Mesendoderm (in vitro differentiated cells): ENCODE results near the gene HOXC12.

Experiments used
- DNase-seq: peaks from one replicate; pipeline ENCODE4 v3.0.0; 2013
- H2AK5ac ChIP-seq: 2 replicates; pipeline ENCODE4 v1.6.1; 2013; ENCODE audit warnings: low read length, inconsistent platforms
- H2BK120ac ChIP-seq: 2 replicates; pipeline ENCODE4 v1.6.1; 2013; ENCODE audit warnings: low read depth, mild to moderate bottlenecking, low read length, moderate library complexity, mixed read lengths
- H2BK15ac ChIP-seq: replicated peaks from 2 replicates; pipeline ENCODE4 v1.6.1; 2013; ENCODE audit warnings: low read depth, mild to moderate bottlenecking, moderate library complexity
- H2BK5ac ChIP-seq: 2 replicates; pipeline ENCODE4 v1.6.1; 2013; ENCODE audit warnings: low read length, inconsistent platforms
- H3K18ac ChIP-seq: 2 replicates; pipeline ENCODE4 v1.6.1; 2013; ENCODE audit warnings: mild to moderate bottlenecking, low read length, mixed read lengths
- H3K23ac ChIP-seq: one replicate; pipeline ENCODE4 v1.6.1; 2013; ENCODE audit warnings: low read length
- H3K27ac ChIP-seq: 2 replicates; pipeline ENCODE4 v1.5.1; 2013; ENCODE audit warnings: low read depth, mild to moderate bottlenecking, inconsistent platforms, low read length, moderate library complexity
- H3K27me3 ChIP-seq: 2 replicates; pipeline ENCODE4 v1.6.1; 2013; ENCODE audit warnings: low read length, control low read depth, mild to moderate bottlenecking, inconsistent platforms; ENCODE audit not compliant: insufficient read depth, poor library complexity
- H3K36me3 ChIP-seq: 2 replicates; pipeline ENCODE4 v1.6.1; 2013; ENCODE audit warnings: low read length, inconsistent platforms; ENCODE audit not compliant: control insufficient read depth, insufficient read depth
- H3K4ac ChIP-seq: one replicate; pipeline ENCODE4 v1.6.1; 2013; ENCODE audit warnings: low read depth, mild to moderate bottlenecking, low read length, moderate library complexity
- H3K4me1 ChIP-seq: 2 replicates; pipeline ENCODE4 v1.6.1; 2013; ENCODE audit warnings: low read depth, low read length, inconsistent platforms; ENCODE audit not compliant: control insufficient read depth
- H3K4me2 ChIP-seq: 2 replicates; pipeline ENCODE4 v1.6.1; 2013; ENCODE audit warnings: low read length
- H3K4me3 ChIP-seq: 2 replicates; pipeline ENCODE4 v1.5.1; 2013; ENCODE audit warnings: mild to moderate bottlenecking, low read length
- H3K56ac ChIP-seq: one replicate; pipeline ENCODE4 v1.6.1; 2013; ENCODE audit warnings: low read length
- H3K79me1 ChIP-seq: 2 replicates; pipeline ENCODE4 v1.6.1; 2013; ENCODE audit warnings: low read length, inconsistent platforms
- H3K79me2 ChIP-seq: 2 replicates; pipeline ENCODE4 v1.6.1; 2013; ENCODE audit warnings: mild to moderate bottlenecking, low read length; ENCODE audit not compliant: control insufficient read depth, insufficient read depth
- H3K9ac ChIP-seq: 2 replicates; pipeline ENCODE4 v1.6.1; 2013; ENCODE audit warnings: low read length, inconsistent platforms
- H4K5ac ChIP-seq: one replicate; pipeline ENCODE4 v1.6.1; 2013; ENCODE audit warnings: low read length
- H4K8ac ChIP-seq: one replicate; pipeline ENCODE4 v1.6.1; 2013; ENCODE audit warnings: low read depth, mild to moderate bottlenecking, control low read depth, low read length, moderate library complexity
- WGBS: extraction: QIAGEN DNeasy Blood & Tissue Kit; methylation state at CpG from one replicate; pipeline ENCODE4 v1.1.7; 2013; ENCODE audit warnings: low lambda C conversion rate, missing lambda C conversion rate; ENCODE audit not compliant: insufficient coverage; ENCODE audit errors: extremely low coverage; 5-methylcytosine and 5-hydroxymethylcytosine counted together

Gene HOXC12

GRCh38 chr12:54003625-54004024 lies 48.9 kb downstream of the HOXC12 start:
- Histone ChIP-seq H3K79me2 (no peaks in the 10 kb centered on the region), H3K36me3 (no peaks in the 10 kb centered on the region), H3K18ac (no peak overlapping the region), H3K4me1 (no peaks in the 10 kb centered on the region), H3K27me3 (peaks cover 94% of the 10 kb centered on the region), H3K27ac (no peak overlapping the region), H2BK15ac (no peak overlapping the region), H3K4me2 (no peak overlapping the region), H3K23ac (no peak overlapping the region), H3K4me3 (no peak overlapping the region), H3K9ac (no peak overlapping the region), H4K5ac (no peak overlapping the region), H2AK5ac (no peak overlapping the region), H2BK120ac (no peak overlapping the region), H3K79me1 (no peaks in the 10 kb centered on the region), H3K4ac (no peak overlapping the region), H2BK5ac (no peak overlapping the region), H4K8ac (no peak overlapping the region), H3K56ac (no peak overlapping the region)
- DNase-seq: no peak
- WGBS: no CpG with 5 or more reads among the region's 3 CpGs

GRCh38 chr12:54004063-54004840 lies 49.5 kb downstream of the HOXC12 start:
- WGBS: no CpG with 5 or more reads among the region's 20 CpGs
- no peaks in the 10 kb centered on the region for H3K79me1 ChIP-seq
- H4K5ac ChIP-seq: no peak overlapping the region
- no peak overlapping the region for H3K4me2 ChIP-seq
- no peak overlapping the region for H2BK15ac ChIP-seq
- no peak overlapping the region for H3K9ac ChIP-seq
- no peak overlapping the region for H3K18ac ChIP-seq
- no peak overlapping the region for H4K8ac ChIP-seq
- no peak overlapping the region for H2BK5ac ChIP-seq
- no peak overlapping the region for H3K4ac ChIP-seq
- H3K27me3 ChIP-seq: peaks cover 94% of the 10 kb centered on the region
- H2BK120ac ChIP-seq: no peak overlapping the region
- H3K79me2 ChIP-seq: no peaks in the 10 kb centered on the region
- H3K36me3 ChIP-seq: no peaks in the 10 kb centered on the region
- no peak overlapping the region for H3K56ac ChIP-seq
- no peaks in the 10 kb centered on the region for H3K4me1 ChIP-seq
- H3K27ac ChIP-seq: no peak overlapping the region
- no peak overlapping the region for H2AK5ac ChIP-seq
- no peak overlapping the region for H3K23ac ChIP-seq
- H3K4me3 ChIP-seq: no peak overlapping the region
- no peak for DNase-seq

- H4K5ac ChIP-seq: no peak overlapping the region
- H3K4me2 ChIP-seq: no peak overlapping the region
- H3K27ac ChIP-seq: no peak overlapping the region
- no peak overlapping the region for H3K4ac ChIP-seq
- H2BK15ac ChIP-seq: no peak overlapping the region
- H3K56ac ChIP-seq: no peak overlapping the region
- no peak overlapping the region for H2BK120ac ChIP-seq
- H3K4me3 ChIP-seq: no peak overlapping the region
- H3K4me1 ChIP-seq: no peaks in the 10 kb centered on the region
- no peaks in the 10 kb centered on the region for H3K79me2 ChIP-seq
- no peak overlapping the region for H3K23ac ChIP-seq
- no peak for DNase-seq
- no peaks in the 10 kb centered on the region for H3K79me1 ChIP-seq
- H3K36me3 ChIP-seq: no peaks in the 10 kb centered on the region
- no peak overlapping the region for H2AK5ac ChIP-seq
- H3K27me3 ChIP-seq: peaks cover 95% of the 10 kb centered on the region
- no peak overlapping the region for H3K9ac ChIP-seq
- no peak overlapping the region for H3K18ac ChIP-seq
- no peak overlapping the region for H4K8ac ChIP-seq
- no peak overlapping the region for H2BK5ac ChIP-seq
- WGBS: no CpG with 5 or more reads among the region's 31 CpGs
Observed at GRCh38 chr12:54004841-54005530, 50.3 kb downstream of the HOXC12 start.

GRCh38 chr12:54005531-54005852 lies 50.8 kb downstream of the HOXC12 start:
- H3K4me3 ChIP-seq: no peak overlapping the region
- H3K9ac ChIP-seq: no peak overlapping the region
- H3K36me3 ChIP-seq: no peaks in the 10 kb centered on the region
- no peak overlapping the region for H3K4me2 ChIP-seq
- H2AK5ac ChIP-seq: no peak overlapping the region
- no peak overlapping the region for H2BK15ac ChIP-seq
- H2BK5ac ChIP-seq: no peak overlapping the region
- no peaks in the 10 kb centered on the region for H3K79me2 ChIP-seq
- no peak overlapping the region for H2BK120ac ChIP-seq
- H4K5ac ChIP-seq: no peak overlapping the region
- H3K27me3 ChIP-seq: peaks cover 95% of the 10 kb centered on the region
- H3K79me1 ChIP-seq: no peaks in the 10 kb centered on the region
- H3K56ac ChIP-seq: no peak overlapping the region
- no peaks in the 10 kb centered on the region for H3K4me1 ChIP-seq
- no peak overlapping the region for H3K18ac ChIP-seq
- no peak overlapping the region for H3K27ac ChIP-seq
- WGBS: no CpG with 5 or more reads among the region's 26 CpGs
- no peak for DNase-seq
- no peak overlapping the region for H3K4ac ChIP-seq
- H3K23ac ChIP-seq: no peak overlapping the region
- H4K8ac ChIP-seq: no peak overlapping the region

GRCh38 chr12:54005853-54006558 lies 51.3 kb downstream of the HOXC12 start:
- no peaks in the 10 kb centered on the region for H3K4me1 ChIP-seq
- no peak overlapping the region for H2BK120ac ChIP-seq
- H2BK5ac ChIP-seq: no peak overlapping the region
- no peak overlapping the region for H4K8ac ChIP-seq
- H2BK15ac ChIP-seq: no peak overlapping the region
- no peak overlapping the region for H3K27ac ChIP-seq
- DNase-seq: peak; percentile 86
- no peak overlapping the region for H4K5ac ChIP-seq
- no peak overlapping the region for H3K4me3 ChIP-seq
- peaks cover 95% of the 10 kb centered on the region for H3K27me3 ChIP-seq
- no peak overlapping the region for H2AK5ac ChIP-seq
- H3K4me2 ChIP-seq: no peak overlapping the region
- no peaks in the 10 kb centered on the region for H3K36me3 ChIP-seq
- no peak overlapping the region for H3K9ac ChIP-seq
- H3K23ac ChIP-seq: no peak overlapping the region
- no peak overlapping the region for H3K4ac ChIP-seq
- no peaks in the 10 kb centered on the region for H3K79me1 ChIP-seq
- no CpG with 5 or more reads among the region's 39 CpGs for WGBS
- H3K56ac ChIP-seq: no peak overlapping the region
- no peaks in the 10 kb centered on the region for H3K79me2 ChIP-seq
- no peak overlapping the region for H3K18ac ChIP-seq
